NB4 (cell line): ENCODE measurements around the gene PDE6B.

ENCODE experiments used
- MYC ChIP-seq: IDR thresholded peaks from 2 replicates; pipeline ENCODE4 v1.6.1; 2011; ENCODE audit warnings: low read depth, low read length
- POLR2A ChIP-seq: IDR thresholded peaks from 2 replicates; pipeline ENCODE4 v1.6.1; 2011; ENCODE audit warnings: mild to moderate bottlenecking; ENCODE audit not compliant: insufficient read length; ENCODE audit errors: extremely low read depth
- TF ChIP-seq, protein P1 (sequence below): IDR thresholded peaks from one replicate; pipeline ENCODE4 v1.5.1; 2012; ENCODE audit warnings: low read depth, low read length

DNA sequence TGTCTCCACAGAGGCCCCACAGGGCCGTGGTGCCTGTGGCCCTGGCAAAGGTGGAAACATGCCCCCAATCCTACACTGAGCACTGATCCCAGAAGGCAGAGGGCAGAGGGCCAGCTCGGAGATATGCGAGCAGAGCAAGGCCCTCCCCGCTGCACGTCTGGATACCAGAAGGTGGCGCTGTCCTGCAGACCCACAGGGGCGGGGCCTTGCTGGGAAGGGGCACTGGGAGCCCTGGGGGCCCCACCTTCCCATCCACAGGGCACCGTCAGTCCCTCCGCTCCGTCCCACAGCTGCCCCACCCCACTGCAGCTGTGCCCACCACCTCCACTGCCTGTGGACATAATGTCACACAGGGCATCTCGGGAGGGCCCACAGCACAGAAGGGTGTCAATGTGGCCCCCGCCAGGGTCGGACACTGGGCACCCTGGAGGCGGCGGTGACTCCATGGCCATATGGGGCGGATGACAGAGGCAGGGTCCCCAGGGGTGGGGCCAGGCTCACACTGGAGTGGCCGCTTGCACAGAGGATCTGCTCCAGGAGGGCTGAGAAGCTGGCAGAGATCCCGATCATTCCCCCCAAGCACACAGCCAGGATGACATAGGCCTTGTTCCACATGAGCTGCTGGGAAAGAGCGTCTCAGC is 58.7 kb downstream of the PDE6B start:
- TF ChIP-seq, protein P1, sequence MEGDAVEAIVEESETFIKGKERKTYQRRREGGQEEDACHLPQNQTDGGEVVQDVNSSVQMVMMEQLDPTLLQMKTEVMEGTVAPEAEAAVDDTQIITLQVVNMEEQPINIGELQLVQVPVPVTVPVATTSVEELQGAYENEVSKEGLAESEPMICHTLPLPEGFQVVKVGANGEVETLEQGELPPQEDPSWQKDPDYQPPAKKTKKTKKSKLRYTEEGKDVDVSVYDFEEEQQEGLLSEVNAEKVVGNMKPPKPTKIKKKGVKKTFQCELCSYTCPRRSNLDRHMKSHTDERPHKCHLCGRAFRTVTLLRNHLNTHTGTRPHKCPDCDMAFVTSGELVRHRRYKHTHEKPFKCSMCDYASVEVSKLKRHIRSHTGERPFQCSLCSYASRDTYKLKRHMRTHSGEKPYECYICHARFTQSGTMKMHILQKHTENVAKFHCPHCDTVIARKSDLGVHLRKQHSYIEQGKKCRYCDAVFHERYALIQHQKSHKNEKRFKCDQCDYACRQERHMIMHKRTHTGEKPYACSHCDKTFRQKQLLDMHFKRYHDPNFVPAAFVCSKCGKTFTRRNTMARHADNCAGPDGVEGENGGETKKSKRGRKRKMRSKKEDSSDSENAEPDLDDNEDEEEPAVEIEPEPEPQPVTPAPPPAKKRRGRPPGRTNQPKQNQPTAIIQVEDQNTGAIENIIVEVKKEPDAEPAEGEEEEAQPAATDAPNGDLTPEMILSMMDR = peak; percentile 81
- TF ChIP-seq POLR2A (no peak), MYC (no peak)
